CD1c-positive myeloid dendritic cell (primary cell): Measurements from ENCODE around the gene PTPRK.
"Not testable (repeated sequence)": the region's sequence is repeated elsewhere in the genome, so short reads cannot be mapped to it uniquely, and the experiment has no call there.

ENCODE experiments used
- DNase-seq: peaks from one replicate; pipeline ENCODE4 v3.0.0-alpha.2; 2016; ENCODE audit errors: extremely low spot score

PTPRK gene

DNA sequence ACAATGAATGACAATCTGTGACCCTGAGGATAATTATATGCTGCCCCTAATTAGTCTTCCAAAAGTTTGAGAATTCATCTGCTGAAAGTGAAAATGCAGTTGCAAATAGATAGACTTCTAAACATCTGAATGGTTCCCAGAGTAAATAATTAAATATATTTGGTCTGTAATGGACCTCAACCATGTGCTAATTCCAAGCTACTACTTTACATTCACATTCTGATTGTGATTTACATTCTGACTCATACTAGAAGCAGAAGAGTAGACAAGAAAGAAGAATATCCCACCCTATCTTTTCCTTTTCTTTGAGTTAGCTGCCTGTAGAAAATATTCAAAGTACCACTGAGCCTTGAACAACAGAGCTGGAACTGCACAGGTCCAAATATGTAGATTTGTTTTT, 80.8 kb downstream of the PTPRK start:
- no peak for DNase-seq

DNA sequence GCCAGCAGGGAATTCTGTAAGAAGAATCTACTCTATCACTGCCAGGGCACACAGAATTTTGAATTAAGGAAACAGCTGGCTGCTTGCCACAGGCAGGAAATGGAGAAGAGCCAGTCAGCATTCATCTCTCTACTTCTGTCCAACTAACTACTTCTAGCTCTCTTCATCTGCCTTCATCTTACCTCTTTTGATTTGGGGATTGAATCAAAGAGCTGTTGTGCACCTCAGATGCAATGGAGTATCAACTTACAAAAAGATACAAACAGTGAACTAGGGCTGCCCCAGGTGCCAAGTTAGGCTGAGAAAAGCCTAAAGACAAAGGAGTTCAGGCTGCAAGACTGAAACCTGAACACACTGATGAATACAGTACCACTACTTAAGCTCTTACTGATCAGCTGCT, 82.0 kb downstream of the PTPRK start:
- DNase-seq, result no peak

DNA sequence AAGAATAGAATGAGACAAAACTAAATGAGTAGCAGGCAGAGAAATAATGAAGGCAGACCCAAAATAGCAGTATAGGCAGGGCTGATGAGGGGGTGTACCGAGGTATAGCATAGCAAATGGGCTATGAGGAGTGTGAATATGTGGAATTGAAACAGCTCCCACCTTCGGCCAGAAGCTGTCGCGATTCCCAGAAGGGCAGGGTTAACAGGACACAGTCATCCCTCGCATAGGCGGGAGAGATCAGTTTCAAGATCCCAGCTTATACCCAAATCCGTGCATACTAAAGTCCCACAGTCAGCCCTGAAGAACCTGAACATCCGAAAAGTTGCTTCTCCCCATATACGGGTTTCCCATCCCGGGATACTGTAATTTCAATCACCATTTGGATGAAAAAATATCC, 82.7 kb downstream of the PTPRK start:
- no peak for DNase-seq

DNA sequence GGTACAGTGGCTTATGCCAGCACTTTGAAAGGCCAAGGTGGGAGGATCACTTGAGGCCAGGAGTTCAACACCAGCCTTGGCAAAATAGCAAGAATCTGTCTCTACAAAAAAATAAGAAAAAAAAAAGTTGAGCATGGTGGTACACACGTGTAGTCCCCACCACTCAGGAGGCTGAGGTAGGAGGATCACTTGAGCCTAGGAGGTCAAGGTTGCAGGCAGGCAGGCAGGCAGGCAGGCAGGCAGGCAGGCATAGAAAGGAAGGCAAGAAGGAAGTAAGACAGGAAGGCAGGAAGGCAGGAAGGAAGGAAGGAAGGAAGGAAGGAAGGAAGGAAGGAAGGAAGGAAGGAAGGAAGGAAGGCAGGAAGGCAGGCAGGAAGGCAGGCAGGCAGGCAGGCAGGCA, 85.6 kb downstream of the PTPRK start:
- not testable (repeated sequence) for DNase-seq

DNA sequence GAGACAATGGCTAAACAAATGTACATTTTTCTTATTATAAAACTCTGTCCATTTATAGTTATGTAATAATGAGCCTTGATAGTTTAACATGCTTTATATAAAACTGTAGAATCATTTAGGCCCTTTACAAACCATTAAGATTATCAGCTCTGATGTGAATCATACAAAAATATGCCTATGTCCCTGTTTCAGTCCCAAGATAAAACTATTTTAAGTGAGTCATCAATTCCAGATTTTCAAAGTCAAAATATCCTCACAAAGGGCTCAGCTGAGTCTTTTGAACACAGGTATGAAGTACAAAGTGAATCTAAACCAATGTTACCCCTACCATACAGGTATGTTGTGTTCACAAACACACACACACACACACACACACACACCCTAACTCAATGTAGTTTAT, 88.0 kb downstream of the PTPRK start:
- no peak for DNase-seq

DNA sequence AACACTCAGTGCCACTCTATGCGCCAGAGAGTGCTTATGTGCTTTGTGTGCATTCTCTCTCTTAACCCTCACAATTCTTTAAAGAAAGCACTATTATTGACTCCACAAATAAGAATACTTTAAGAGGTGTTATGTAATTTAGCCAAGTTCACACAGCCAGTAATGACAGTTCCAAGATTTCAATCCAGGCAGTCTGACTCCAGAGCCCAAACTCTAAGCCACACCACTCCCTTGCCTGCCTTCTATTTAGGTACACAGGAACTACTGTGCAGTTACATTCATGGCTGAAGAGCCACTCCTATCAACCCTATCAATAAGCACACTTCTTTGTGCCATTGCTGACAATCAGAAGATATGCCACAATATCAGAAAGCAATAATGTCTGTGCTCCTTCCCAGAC, 93.3 kb downstream of the PTPRK start:
- DNase-seq, result no peak

DNA sequence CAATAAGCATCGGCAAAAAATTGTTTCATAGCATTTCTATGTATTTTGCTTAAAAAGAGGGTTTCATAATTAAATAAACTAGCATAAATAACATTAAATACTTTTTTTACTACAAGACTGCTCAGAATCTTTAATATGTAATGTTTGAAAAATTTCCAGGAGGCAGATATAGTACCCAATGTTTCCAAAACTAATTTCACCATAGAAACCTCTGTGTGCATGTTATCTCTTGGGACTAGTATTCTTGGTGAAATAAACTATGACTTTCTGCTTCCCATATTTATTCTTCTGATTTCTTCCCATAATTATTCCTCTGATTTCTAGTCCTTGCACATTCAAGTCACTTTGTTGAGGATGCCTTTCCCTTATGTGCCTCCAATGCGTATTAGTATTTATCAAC, 94.5 kb downstream of the PTPRK start:
- no peak for DNase-seq

DNA sequence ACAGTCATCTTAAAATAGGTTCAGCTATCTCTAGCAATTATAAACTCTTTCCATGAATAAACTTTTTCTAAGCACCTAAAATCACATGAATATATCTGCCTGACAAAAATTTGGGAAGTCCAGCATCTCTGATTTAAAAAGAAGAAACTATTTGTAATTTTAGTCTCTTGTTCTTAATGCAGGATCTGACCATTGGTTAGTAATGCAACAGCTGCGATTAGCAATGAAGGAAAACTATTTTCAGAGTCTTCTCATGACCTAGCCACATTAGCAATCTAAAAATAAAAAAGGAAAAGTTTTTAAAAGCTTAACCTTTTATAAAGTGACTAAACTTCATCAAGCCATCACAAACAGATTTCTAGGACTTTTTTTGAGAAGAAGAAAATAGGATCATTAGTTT, 97.5 kb downstream of the PTPRK start:
- DNase-seq, result no peak

DNA sequence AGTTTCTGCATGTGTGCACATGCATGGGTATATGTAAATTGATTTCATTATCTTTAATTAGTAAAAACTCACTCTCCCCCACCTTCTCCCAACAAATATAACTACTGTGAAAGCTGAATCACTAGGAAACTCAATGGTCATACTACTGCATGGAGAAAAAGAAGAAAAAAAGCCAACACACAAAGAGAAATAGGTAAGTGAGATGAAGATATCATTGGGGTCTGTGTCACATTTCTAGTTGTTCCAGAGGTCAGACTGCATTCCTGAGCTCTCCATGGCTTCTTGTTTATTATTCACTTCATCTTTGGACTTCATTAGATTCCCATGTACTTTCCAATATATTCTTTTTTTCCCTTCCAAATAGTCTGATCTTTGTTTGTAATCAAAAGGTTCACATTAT, 98.2 kb downstream of the PTPRK start:
- no peak for DNase-seq

DNA sequence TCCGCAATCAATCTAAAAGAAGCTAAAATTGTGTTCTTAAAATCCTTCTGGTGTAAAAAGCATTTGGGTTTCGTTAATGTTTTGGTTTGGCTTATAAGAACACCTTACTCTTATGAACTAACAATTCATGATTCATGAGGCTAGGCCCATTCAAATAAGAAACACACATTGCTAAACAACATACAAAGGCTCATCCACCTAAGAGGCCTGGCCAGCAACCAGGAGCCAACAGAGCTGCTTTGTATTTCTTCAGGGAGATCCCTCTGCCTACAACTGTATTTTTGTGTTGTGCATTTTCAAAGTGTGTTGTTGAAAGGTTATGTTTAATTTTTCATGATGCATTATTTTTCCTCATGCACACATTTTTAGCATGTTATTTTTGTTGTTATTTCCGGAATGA, 98.6 kb downstream of the PTPRK start:
- no peak for DNase-seq

DNA sequence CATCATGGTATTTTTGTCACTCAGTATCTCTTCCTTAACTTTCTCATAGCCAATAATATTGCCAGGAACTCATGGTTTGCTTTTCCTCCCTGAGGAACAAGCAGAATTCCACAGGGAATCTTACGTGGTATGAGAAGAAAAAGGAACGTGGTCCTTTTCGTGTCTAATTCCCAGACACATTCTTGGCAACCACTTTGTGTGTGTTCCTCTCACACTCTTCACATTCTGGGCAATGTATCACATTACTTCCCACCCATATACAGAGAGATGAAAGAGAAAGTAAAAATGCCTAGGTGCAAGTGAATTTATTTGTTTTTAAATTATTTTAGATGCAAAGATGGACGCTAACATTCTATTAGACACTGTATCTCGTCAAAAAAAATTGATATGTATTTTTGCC, 102.7 kb downstream of the PTPRK start:
- no peak for DNase-seq

DNA sequence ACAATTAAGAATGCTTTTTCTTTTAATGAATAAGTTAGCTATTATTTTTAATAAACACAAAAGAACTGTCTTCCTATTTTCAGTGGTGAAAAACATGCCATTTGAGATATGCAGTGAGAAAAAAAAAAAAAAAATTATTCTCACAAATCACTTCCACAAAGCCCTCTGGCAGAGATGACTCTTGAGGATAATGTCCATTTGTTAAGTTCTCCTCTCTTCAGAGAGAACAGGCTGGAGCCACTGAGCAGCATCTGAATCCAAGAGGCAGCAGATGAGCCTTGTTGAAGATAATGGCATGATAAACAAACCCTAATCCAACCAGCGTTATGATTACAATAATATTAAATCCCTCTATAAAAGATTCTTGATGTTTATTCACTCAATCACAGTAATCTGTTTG, 105.0 kb downstream of the PTPRK start:
- no peak for DNase-seq

DNA sequence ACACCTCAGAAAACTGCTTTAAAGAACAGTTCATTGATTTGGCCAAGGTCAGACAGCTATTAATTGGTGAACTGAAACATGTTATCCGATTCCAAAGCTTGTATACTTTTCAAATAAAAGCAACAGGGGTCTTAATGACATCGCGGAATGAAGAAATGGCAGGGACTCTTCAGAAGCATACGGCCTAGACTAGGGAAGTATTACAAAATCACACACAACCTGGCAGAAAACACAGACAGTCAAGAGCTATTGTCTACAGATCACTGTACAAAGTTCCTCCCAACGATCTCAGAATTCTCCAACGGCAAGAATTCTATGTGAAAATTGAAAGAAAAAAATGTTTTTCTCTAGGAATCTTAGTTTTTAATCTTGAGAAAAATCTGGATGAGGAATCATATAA, 105.5 kb downstream of the PTPRK start:
- DNase-seq, result no peak

DNA sequence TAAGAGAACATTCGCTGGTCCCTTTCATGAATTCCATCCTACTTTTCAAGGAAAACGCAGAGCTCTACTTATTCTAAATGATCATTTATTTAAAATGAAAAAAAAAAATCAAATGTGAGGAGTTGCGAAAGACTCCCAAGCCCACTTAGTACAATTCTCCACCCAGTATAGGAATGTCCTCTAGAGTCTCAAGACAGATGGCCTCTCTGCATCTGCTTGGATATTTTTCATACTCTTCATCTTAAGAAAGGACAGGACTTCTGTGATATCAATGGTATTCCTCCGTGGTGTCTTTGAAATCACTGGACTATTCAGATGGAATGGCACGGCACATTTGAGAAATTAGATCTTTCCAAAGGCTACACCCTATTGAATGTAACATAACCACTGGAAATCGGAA, 107.1 kb downstream of the PTPRK start:
- DNase-seq, result no peak

DNA sequence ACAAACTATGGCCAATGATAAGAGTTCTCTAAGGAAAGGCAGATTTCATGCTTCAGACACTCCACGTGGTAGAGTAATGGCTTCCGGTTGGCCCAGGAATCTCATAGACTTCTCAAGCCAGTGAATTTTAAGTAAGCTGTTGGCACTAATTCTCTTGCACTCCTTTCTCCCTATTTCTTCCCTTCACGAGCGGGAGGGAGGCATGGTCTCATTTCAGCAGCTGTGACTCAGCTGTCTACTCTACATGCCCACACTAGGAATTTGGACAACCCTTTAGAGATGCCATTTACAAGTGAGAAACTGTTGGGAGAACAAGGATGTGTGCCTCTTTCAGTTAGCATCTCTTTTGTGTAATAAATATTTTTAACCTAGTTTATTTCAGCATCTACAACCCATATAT, 107.7 kb downstream of the PTPRK start:
- DNase-seq, result no peak

DNA sequence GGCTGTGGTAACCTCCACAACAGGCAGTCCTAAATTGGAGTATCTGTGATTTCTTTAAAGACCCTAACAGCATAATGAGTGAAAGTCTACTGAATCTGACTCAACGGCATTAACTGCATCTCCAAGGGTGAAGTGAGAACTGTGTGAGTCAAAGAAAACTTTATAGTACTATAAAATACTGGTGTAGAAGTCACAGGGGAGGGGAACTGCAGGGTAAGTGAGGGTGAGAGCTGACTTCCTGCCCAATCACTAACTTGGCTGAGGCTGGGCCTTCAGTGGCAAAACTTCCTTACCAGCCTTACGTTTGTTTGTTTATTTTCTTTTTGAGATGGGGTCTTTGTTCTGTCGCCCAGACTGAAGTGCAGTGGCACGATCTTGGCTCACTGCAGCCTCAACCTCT, 109.8 kb downstream of the PTPRK start:
- no peak for DNase-seq

DNA sequence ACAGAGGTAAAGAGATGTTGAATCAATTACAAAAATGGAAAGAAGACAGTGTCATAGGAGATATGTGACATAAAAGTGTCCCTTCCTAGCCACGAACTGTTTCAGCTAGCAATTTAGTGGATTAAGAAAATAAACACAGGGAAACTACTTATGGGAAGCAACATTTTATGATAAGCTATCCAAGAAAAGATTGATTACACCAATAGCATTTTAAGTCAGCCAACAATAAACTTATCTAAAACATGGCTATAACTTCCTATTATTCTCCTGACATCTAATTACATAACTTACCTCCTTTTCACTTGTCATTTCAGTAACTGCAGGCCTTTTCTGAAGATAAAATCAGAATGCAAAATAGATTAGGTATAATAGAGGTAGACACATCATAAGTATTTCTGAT, 111.4 kb downstream of the PTPRK start:
- DNase-seq, result no peak

DNA sequence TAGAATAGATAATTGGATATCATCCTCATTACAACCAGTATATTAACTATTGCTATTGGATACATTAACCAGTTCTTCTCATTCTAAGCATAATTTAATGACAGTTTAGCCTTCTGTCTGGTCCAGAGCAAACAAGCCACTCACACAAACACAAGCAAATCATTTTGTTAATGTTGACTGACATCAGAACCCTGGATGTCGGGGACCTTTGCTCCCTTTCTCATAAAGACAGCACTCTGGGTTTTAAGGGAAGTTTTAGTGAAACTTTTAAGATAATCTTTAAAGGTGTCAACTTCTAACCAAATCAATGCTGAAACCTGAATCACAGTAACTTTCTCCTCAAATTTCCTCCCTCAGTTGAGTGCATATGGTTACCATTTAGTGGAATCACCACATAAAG, 113.9 kb downstream of the PTPRK start:
- DNase-seq, result no peak

DNA sequence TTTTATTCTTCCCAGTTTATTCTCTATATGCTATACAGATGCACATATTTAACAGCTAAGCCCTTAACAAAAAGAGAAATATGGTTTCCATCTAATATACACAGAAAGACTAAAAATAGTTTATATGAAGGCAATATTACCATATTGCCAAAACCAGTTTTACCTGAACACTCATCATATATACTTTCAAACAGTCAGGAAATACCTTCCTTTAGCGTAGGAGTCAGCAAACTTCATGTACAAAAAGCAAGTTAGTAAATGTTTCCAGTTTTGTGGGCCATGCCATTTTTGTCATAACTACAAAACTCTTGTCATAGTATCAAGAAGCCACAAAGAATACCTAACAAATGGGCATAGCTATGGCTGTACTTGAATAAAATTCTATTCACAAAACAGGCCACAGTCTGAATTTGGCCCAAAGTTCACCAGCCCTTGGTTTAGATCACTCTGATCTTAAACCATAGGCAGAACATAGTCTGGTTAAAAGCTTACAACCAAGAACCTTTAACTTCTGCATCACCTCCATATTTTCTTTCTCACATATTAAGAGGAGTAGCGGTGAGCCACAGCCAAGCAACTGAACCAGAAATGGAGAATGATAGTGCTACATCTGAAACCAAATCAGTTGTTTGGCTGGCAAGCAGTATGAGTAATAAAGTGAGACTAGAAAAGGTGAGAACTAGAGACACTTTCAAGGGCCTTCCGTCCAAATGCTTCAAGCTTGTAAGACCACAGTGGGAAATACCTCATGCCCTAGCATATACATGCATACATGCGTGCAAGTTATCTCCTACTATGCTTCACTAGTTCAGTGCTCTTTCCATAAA, 116.6 kb downstream of the PTPRK start:
- DNase-seq, result no peak

DNA sequence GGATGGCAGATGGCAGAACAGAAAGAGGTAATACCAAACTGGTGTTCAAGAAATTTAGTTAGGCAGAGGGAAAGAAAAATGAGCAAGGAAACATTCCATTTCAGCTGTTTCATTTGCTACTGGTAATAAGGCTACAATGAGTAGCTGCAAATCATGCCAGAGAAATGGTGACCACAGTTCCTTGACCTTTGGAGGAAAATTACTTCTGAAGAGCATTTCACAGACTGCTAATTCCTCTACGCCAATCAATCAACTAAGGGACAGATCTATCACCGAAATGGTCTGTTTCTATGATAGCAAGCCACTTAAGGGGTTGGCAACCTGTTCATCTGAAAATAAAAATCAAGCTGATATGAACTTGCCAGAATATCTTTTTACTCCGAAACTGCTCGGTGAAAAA, 119.5 kb downstream of the PTPRK start:
- no peak for DNase-seq

DNA sequence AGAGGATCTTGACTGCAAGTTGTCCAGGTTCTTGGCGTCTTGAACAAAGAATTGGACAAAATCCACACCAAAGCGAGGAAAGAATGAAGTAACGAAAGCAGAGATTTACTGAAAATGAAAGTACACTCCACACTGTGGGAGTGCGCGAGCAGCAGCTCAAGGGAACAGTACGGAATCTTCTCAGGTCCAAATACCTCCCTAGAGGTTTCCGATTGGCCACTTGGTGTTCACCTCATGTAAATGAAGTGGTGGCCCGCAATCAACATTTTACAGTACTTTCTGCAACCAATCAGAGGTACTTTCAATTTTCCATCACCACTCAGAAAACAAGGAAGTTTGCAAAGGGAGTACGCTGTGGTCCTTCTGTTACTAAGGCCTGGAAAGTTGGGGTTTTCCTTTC, 122.4 kb downstream of the PTPRK start:
- DNase-seq, result no peak

DNA sequence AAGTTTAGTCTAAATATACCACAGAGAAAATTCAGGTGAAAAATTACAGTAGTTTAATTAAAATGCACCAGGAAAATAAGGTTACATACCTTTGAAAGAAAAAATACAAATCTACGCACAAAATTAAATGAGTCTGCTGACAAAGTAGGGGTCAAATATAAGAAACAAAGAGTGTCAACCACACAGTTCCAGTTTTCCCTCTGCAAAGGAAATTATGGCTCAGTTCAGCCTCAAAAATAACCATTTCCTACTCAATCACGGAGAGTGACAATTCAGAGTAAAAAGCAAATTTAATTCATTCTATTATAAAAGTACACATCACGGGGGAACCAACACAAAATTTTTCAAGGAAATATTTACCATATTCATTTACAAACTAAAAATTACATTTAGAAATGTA, 124.8 kb downstream of the PTPRK start:
- DNase-seq, result no peak

DNA sequence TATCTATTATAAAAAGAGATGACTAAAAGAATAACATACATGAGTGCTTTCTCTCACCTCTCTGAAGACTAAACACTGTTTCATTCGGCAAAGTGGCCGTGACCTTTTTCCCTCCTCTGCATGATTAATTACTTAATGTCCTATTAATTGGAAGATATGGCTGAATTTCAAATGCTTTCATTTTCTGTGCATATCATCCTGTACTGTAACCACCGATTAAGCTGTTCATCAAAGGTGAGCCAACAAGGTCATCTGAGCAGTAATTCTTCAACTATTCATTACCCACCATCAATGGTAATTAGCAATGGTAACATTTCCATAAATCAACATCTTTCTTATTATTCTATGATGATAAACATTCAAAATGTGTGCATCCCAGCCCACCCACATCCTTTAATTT, 125.2 kb downstream of the PTPRK start:
- DNase-seq, result no peak

DNA sequence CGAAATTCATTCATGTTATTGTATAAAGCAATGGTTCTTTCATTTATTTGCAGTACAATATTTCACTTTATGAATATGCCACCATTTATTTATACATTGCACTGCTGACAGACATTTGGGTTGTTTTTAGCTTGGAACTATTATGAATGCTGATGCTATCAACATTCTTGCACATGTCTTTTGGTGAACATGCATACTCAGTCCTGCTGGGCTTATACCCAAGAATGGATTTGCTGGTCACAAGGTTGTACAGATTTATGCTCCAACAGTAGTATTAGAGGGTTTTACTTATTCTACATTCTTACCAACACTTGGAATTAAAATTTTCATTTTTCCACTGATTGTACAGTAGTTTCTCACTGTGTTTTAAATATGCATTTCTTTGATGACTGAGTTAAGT, 126.2 kb downstream of the PTPRK start:
- DNase-seq, result no peak
